GM03348 (cell line): ENCODE data around the gene CYB561D1.

Experiments
- DNase-seq: peaks from one replicate; pipeline ENCODE4 v3.0.0; 2012; ENCODE audit warnings: low spot score

CYB561D1 gene

DNA sequence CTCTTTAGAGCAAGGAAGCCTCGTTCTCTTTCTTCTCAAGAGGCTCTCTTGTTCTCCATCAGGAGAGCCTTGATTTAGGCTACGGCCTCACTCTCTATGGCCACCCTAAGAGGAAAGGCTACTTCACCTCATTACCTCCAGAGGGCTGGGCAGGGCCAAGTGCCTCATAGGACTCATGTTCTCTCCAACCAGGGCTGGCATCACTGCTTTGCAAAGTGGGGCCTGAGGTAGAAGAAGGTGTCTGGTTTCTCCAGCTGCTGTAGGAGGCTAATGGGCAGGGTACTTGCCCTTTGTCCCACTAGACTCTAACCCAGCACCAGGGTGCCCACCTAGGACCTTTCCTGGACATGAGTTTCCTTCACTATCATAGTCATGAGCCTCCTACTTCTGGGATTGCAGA lies 12.2 kb upstream of the CYB561D1 start:
- DNase-seq: no peak

DNA sequence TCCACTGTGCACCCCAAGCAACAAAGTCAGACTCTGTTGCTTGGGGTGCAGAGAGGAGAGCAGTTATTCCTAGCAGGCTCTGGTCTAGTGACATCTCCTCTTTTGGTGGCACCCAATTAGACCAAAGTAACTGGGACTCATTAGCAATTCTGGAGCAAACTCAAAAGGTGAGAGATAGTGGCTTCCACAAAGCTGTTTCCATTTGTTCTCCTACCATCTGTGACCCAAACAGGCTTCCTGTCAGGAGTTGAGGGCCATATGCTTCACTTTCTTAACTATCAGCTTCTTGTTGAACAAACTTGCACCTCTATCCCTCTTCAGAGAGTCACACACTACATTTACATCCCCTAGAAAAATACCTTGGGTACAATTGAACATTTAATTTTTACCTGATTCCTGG lies 11.7 kb upstream of the CYB561D1 start:
- no peak for DNase-seq

DNA sequence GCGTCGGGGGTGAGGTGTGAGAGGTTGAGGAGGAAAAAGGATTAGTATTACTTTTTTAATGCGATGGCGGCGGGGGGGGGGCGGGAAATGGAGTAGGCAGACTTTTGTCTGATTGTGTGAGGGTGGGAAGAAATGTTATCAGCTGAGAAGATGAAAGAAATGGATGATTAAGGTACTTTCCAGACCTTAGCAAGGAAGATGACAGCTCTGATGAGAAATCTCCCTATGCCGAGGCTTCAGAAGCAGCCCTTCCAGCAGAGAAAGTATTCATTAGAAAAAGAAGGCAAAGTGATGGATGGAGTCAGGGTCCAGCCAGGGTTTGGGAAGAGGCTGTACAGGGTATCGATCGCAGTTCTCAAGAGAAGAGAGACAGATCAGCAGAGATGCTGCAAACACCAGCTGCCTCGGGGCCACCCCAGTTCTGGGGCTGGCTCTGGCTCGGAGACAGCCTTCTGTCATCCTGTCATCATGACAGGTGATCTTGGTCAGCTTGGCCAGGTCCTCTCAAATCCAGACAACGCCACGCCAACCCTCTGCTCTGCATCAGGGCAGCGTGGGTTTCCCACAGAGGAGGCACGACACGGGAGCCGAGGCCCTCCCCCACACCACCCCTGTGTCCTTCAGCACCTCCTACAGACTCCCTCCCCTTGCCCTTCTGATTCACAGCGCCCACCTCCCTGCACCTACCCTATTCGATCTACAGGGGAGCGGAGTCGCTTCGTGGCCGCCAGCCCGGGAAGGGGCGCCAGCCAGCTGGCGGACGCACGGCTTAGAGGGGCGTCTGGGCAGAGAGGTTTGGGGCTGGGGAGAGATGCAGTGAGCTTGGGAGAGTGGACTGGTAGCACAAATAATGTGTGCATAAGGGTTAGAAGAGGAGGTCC lies 10.9 kb upstream of the CYB561D1 start:
- peak; percentile 31 for DNase-seq

DNA sequence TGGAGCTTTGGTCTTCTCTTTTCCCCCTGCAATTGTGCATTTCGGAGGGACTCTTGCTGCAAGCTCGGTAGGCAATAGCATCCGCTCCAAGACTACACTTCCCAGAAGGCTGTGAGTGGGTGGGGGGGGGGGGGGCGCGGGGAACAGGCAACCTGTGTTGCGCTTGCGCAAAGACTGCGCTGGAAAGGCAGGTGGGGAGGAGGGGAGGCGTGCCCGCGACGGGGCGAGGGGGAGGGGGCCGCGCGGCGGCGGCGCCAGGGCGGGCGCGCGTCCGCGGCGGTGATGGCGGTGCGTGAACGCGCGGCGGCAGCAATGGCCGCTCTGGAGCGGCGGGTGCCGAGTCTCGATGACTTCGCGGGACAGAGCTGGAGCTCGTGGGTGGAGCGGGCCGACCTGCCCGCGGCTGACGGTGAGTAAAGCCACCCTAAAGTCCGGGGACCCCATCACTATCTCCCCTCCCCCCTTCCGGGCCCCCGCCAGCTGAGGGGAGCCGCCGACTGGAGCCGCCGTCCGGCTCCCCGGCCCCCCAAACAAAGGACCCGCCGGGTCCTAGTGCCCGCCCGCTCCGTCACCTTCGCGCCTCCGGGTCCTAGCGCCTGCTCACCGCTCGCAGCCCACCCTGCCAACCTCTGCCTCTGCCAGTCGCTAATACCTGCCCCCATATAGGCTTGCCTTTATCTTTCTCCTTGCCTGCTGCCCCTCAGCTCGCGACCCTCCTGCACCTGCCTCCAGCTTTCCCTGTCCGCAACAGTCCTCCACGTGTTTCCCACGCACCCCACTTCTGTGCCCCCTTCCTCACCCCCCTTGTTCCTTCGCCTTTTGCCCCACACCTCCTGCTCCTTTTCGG lies 10.0 kb upstream of the CYB561D1 start, which contains the start of gene ATXN7L2:
Gene ATXN7L2 (plus strand): TSS at position 234 of the 847 bp plus-strand sequence. CDS start 49 bp downstream, at position 283.
- peak; percentile 100 for DNase-seq

DNA sequence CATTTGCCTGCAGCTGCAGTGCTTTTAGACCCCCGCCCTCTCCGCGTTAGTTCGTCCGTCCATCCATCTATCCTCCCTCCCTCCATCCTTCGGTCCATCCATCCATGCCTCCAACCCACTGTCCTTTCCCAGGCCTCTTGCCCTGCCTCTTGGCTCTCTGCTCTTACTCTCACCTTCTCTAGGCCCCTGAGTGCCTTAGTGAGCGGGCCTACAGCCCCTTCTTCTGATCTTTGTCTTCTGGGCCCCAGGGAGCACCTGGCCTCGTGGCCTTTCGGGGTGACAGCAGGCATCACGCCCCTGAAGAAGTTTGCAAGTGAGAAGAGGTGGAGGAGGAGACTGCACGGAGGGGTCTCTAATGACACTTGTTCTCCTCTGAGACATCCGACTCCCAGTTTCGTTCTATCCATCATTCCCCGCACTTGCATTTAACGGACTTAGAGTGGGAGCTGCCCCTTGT lies 9.3 kb upstream of the CYB561D1 start:
- peak; percentile 11 for DNase-seq

DNA sequence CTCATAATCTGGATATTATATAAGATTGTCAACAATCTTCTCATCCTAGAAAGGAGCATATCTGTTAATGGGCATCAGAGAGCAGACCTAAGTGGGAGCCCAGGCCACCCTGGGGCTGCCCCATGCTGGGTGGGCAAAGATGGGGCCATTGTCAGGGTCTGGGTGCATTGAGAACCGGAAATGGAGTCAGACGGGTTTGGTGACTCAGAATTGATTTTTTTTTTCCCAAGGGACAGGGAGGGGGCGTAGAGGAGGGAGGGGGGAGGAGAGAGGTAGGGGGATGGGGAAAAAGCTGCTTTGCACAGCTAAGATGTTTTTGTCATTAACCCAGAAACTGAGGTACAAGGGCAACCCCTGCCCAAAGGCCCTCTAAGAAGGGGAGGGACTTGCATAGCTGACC lies 8.9 kb upstream of the CYB561D1 start:
- DNase-seq: no peak

DNA sequence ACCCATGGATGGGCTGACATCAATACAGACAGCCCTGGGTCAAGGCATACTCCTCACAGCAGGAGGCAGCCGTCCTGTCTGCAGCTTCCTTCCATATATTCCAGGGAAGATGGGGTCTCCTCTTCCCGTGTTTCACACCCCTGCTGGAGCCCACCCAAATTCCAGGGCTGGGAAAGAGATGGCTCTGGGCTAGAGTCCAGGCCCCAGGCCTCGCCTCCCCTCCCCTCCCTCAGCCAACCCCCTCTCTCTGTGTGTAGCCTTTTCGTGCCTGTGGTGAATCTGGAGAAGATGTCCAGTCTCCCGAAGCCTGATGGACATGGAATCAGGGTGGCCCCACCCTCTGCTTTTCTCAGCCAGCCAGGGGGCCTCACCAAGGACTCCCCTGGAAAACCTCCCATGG lies 6.6 kb upstream of the CYB561D1 start:
- DNase-seq: no peak

DNA sequence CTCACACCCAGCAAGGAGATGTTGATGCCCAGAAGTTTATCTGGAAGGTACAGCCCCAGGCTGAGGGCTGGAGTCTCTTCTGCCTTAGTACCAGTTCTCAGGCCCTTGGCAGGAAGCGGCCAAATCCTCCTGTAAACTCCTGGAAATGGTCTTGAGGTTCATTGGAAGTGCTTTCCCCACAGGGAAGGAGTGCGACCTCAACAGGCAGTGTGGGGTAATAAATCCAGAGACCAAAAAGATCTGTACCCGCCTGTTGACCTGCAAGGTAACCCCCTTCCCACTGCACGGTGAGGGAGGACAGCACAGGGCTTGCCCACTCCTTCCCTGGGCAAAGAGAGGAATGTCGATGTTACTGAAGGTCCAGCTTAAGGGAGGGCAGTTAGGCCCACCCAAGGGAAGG lies 5.7 kb upstream of the CYB561D1 start:
- peak; percentile 12 for DNase-seq

DNA sequence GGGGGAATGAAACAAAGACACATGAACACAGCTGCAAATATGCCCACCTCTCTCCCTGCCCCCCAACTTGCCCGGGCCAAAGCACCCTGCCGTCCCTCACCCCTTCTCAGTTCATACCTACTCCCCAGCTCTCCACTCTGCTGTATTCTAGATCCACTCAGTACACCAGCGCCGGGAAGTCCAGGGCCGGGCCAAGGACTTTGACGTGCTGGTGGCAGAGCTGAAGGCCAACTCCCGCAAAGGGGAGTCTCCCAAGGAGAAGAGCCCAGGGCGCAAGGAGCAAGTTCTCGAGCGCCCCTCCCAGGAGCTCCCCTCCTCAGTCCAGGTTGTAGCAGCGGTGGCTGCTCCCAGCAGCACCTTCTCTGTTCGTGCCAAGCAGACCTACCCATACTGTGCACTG lies 5.2 kb upstream of the CYB561D1 start:
- DNase-seq: no peak

DNA sequence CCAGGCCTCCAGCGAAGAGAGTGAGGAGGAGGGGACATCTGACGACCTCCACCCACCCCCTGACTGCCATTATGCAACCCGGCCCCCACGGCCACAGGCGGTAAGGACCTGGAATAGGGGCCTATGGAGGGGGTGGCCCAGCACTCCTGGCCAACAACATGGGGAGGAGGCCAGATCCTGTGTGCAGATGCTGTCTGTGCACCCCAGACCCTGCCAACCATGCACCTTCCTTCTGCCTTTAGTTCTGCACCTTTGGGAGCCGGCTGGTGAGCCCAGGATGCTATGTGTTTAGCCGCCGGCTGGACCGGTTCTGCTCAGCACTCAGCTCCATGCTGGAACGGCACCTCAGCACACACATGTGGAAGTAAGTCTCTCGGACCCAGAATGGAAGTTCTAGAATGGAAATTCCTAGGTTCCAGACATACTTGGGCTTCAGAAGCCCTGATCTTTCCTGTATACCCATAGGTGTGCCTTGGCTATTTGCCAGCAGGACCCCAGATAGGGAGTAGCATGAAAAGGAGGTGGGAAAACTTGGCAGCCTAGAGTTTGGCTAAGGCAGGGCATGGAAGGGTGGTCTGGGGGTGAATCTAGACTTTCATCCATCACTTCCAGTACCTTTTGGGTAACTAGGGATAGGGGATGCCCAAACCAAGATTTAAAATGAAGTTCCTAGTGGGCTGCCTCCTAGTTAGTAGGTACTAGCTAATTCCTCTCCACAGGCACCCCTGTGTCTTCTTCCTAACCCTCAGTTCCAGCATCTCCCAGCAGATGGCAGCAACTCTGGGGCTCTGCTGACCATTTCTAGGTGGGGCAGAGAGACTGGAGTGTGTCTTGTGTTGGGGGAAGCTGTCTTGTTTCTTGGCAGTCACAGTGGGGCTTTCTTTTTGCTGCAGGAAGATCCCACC lies 3.6 kb upstream of the CYB561D1 start:
- peak; percentile 86 for DNase-seq

DNA sequence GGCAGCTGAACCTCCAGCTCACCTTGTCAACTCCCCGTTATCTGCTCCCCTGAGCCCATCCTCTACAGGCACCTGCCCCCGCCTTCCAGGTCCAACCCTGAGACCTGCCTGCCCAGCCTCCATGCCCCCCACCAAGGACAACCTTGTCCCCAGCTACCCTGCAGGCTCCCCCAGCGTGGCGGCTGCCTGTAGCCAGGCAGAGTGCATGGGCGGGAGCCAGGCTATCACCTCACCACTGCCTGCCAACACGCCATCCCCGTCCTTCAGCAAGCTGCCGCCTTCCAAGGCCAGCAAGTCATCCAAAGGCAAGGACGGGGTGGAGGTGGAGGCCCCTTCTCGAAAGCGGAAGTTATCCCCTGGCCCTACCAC lies 3.0 kb upstream of the CYB561D1 start:
- DNase-seq: no peak

DNA sequence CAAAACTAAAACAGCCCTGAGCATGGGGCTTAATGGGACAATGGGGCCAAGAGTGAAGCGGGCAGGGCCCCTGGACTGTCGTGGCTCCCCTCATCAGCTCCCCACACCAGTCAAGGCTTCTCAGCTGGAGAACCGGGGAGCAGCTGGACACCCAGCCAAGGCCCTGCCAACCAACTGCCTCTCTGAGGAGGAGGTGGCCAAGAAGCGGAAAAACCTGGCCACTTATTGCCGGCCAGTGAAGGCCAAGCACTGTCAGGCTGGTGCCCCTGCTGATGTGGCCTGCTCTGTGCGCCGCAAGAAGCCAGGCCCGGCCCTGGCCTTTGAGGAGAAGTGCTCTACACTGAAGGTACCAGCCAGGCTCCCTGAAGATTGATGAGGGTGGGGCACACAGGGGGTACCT lies 2.5 kb upstream of the CYB561D1 start:
- DNase-seq: no peak

DNA sequence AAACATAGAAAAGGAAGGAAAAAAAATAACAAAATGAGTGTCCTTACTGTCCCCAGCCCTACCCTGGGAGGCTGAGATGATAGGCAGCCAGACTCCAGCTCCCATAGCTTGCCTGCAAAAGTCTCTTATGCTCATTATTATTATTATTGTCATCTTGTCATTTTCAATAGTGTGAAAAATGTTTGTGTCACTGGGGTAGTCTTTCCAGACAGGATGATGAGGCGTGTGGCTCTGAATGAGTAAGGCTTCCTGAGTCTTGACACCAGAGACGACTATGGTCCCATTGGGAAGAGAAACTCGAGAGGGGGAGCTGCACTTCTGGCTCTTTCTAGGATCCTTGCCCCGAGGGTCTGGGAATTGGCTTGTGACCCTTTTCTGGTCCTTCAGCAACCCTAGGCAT lies 1.1 kb upstream of the CYB561D1 start:
- DNase-seq: no peak

DNA sequence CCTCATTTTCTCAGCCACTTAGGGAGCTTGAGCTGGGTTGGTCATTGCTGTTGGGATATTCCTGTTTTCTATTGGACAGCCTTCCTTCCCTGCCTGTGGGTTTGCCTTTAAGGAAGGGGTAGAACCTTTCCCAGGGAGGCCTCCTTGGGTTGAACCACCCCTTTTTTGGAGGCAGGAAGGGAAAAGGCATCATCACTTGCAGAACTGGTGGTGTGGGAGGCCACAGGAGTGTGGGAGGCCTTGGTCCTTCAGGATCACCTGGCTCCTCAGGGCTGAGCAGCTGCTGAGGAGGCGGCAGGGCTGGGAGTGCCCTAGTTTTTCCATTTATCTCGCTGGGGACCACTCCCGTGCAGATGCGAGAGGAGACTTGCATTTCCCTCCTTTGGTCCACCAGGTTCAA lies 667 bp upstream of the CYB561D1 start:
- no peak for DNase-seq

DNA sequence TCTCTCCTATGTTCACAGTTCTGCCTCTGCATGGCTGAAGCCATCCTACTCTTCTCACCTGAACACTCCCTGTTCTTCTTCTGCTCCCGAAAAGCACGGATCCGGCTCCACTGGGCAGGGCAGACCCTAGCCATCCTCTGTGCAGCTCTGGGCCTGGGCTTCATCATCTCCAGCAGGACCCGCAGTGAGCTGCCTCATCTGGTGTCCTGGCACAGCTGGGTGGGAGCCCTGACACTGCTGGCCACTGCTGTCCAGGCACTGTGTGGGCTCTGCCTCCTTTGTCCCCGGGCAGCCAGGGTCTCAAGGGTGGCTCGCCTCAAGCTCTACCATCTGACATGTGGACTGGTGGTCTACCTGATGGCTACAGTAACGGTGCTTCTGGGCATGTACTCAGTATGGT lies 1.8 kb downstream of the CYB561D1 start:
- no peak for DNase-seq

DNA sequence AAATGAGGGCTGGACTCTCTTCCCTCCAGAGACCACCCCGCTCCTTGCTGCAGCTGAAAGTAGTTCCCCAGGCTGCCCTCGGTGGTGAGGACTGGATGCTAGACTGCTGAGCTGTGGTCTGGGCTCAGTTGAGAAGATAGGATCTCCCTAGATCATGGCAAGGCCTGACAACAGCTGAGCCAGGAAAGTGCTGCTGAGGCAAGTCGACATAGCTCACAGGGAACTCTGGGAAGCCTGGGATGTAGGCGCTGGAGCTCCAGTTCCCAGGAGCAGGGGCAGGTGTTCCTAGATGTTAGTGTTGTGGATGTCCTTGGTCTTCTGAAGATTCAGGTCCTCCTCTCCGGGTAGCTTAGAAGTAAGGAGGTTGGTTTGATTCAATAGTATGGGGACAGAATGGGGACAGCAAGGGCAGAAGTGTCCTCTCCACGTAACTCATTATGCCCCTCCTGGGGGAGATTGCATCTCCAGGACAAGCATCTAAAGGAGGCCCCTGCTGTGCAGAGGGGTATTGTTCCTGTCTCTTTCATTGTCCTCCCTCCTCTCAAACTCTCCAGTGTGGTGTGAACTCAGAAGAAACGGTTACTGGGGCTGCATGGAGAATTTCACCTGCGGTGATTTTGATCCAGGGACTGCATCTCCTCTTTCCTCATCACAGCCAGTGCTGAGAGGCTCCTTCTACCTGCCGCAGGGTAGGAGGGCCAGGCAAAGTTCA lies 3.7 kb downstream of the CYB561D1 start:
- no peak for DNase-seq

DNA sequence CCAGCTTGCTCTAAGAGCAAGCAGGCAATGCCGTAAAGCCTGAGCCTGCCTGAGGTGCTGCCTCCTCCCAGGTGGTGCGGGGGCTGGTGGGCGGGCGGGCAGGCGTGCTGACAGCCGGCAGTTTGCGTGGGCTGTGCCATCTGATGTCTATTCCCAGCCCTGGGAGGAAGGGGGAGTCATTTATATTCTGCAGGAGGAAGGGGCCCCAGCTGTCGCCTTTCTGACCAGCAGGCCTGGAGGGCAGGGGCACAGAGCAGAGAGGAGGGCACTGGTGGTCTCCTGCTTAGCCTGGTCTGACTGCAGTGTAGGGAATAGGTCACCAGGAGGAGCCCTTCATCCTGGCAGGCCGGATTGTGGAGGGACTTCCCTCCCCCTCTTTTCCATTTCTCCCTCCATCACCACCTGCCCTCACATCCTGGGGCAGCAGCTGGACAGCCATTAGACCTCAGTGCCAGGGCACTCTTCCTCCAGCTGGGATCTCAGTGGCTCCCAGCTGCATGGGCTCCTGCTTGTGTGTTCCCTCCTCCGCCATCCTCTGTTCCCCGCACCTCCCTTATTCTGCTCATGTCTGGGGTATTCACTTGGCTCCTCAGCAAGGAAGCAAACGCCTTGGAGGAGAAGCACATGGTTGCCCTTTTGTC lies 4.4 kb downstream of the CYB561D1 start:
- peak; percentile 58 for DNase-seq

DNA sequence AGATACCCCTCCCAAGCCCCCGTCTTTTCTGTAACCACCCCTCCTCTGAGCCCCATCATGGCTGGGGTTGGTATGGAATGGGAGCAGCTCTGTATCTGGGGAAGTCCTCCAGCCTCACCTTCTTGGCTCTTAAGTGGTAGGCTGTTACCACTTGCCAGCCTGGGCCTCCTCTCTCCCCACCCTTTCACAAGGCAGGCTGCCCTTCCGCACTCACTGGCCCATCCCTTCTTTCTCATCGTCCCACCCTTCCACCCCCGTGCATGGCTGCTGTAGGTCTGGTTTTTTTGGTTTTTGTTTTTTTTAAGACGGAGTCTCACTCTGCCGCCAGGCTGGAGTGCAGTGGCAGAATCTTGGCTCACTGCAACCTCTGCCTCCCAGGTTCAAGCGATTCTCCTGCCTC lies 5.2 kb downstream of the CYB561D1 start:
- DNase-seq: no peak

DNA sequence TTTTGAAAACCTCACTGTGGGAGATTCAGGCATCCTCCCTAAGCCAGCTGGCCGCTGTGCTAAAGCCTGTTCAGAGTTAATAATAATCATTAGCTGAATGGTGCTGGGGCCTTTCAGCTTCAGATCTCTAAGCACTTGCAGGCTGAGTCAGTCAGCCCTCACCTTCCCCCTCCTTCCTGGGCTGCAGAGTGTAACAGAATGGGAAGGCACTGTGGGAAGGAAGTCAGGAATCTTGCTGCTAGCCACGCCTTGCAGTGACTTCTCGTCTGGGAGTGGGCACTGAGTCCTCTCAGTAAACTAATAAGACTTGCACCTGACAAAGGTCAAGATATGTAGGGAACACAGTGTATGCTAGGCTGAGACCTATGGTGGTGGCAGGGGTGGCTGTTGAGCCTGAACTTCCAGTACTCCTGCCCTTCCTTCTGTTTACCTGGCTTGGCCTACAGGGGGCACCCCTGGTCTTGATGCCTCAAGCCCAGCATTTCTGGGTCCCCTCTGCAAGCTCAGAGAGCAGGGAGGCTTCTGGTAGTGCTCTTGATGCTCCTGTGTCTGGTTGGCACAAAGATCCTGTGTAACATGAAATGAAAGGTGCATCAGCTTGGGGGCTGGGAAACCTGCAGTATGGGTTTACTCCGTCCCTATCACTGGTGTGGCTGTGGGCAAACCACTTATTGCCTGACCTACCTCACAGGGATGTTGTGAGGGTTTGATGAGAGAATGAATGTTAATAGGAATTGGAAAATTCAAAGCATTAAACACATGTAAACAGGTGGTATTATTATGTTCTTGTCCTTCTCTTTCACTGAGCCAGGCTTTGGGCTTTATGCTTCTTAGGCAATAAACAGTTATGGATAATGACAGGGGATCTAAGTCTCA lies 6.0 kb downstream of the CYB561D1 start:
- peak; percentile 34 for DNase-seq

DNA sequence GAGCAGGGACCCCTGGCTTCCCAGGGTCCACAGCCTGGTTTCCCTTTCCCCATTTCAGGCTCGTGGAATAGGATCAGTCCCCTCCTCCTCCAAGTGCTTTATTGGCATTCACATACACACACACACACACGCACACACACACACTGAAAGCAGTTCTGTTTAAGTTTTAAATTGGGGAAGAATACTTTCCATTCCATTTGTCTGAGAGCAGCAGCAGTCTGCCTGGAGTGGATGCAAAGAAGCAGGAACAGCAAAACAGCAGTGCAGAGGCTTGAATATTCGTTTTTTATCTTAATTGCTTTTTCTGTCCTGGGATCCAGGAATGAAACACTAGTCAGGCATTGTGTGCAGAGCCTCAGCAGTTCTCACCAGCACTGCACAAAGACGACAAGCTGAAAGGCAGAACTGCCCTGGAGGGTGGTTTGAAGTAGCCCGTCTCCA lies 7.1 kb downstream of the CYB561D1 start:
- peak; percentile 67 for DNase-seq
